ENCODE measurements around the gene UBR1. TPM values are rescaled to one million over a fixed set of nuclear protein-coding genes. Genes with fewer than 3 reads are reported as not detected.

Gene UBR1
- total RNA-seq (2022; extraction: Qiagen RNA extraction) = 3.3 to 5.3 TPM (median 4.2 TPM) in 5 replicates

GRCh38 chr15:43105778-43106485, at the start of gene UBR1:
TSS of gene UBR1 (minus strand) at chr15:43106038. CDS start at chr15:43106022, 16 bp downstream.

GRCh38 chr15:43133430-43134156, 27.8 kb upstream of the UBR1 start, which contains the start of gene TMEM62:
TSS of gene TMEM62 (plus strand) at chr15:43133586. CDS start at chr15:43133803, 217 bp downstream.

GRCh38 chr15:42920519-42921341, 185.1 kb downstream of the UBR1 start, which contains the start of gene TTBK2:
TSS of gene TTBK2 (minus strand) at chr15:42920778. CDS start at chr15:42878617, 42,161 bp downstream.

Other genes with a start within 250 kb of the UBR1 start
- gene TTBK2, start 185.3 kb downstream of the UBR1 start, total RNA-seq (2022; extraction: Qiagen RNA extraction) = 1.6 to 2.2 TPM (median 2.0 TPM) in 5 replicates
- 8.8 to 10.3 TPM (median 9.5 TPM) in 5 replicates for gene TMEM62, start 27.5 kb upstream of the UBR1 start, total RNA-seq (2022; extraction: Qiagen RNA extraction)
- gene CCNDBP1, start 79.4 kb upstream of the UBR1 start, total RNA-seq (2022; extraction: Qiagen RNA extraction) = 25.9 to 28.5 TPM (median 26.4 TPM) in 5 replicates
- not detected in 5 replicates for gene EPB42, start 115.0 kb upstream of the UBR1 start, total RNA-seq (2022; extraction: Qiagen RNA extraction)
- not detected in 5 replicates for gene TGM5, start 160.9 kb upstream of the UBR1 start, total RNA-seq (2022; extraction: Qiagen RNA extraction)
- gene TGM7, start 196.2 kb upstream of the UBR1 start, total RNA-seq (2022; extraction: Qiagen RNA extraction) = not detected in 5 replicates
- 6.0 to 8.2 TPM (median 6.9 TPM) in 5 replicates for gene LCMT2, start 224.5 kb upstream of the UBR1 start, total RNA-seq (2022; extraction: Qiagen RNA extraction)

Data from A549 treated with Hydrocortisone at 1 μM for 4 hours (cell line).